ENCODE data around the gene PTPRM. TPM values are rescaled to one million over a fixed set of nuclear protein-coding genes. Genes with fewer than 3 reads are reported as not detected.
A peak's percentile ranks its signal among the peaks of the same experiment; 100 is the strongest.

Gene PTPRM
- total RNA-seq, 1 donor from 2014 or later, result 104 TPM

GRCh38 chr18:7760967-7761948 is 194.1 kb downstream of the PTPRM start:
- DNase-seq, result peak; percentile 52

GRCh38 chr18:7764405-7764804 is 197.3 kb downstream of the PTPRM start:
- DNase-seq, result no peak

- no peak for DNase-seq
These were observed 199.2 kb downstream of the PTPRM start for GRCh38 chr18:7766346-7766745.

- no peak for DNase-seq
These were observed 199.7 kb downstream of the PTPRM start for GRCh38 chr18:7766817-7767216.

GRCh38 chr18:7770908-7771307 is 203.8 kb downstream of the PTPRM start:
- no peak for DNase-seq

- DNase-seq, result no peak
These were observed 205.4 kb downstream of the PTPRM start for GRCh38 chr18:7772510-7772888.

- DNase-seq, result no peak
These were observed 205.8 kb downstream of the PTPRM start for GRCh38 chr18:7772951-7773350.

- no peak for DNase-seq
These were observed 208.0 kb downstream of the PTPRM start for GRCh38 chr18:7775128-7775527.

- DNase-seq, result no peak
These were observed 208.7 kb downstream of the PTPRM start for GRCh38 chr18:7775843-7776242.

- DNase-seq, result no peak
These were observed 211.1 kb downstream of the PTPRM start for GRCh38 chr18:7778181-7778580.

- DNase-seq, result no peak
These were observed 212.1 kb downstream of the PTPRM start for GRCh38 chr18:7779211-7779610.

- DNase-seq, result no peak
These were observed 217.1 kb downstream of the PTPRM start for GRCh38 chr18:7784171-7784570.

- no peak for DNase-seq
These were observed 219.5 kb downstream of the PTPRM start for GRCh38 chr18:7786569-7786968.

- DNase-seq, result no peak
These were observed 220.2 kb downstream of the PTPRM start for GRCh38 chr18:7787339-7787738.

- peak; percentile 72 for DNase-seq
These were observed 222.9 kb downstream of the PTPRM start for GRCh38 chr18:7789856-7790552.

GRCh38 chr18:7793100-7793499 is 226.0 kb downstream of the PTPRM start:
- DNase-seq, result no peak

GRCh38 chr18:7803956-7804469 is 236.9 kb downstream of the PTPRM start:
- DNase-seq, result no peak

GRCh38 chr18:7805096-7805495 is 238.0 kb downstream of the PTPRM start:
- no peak for DNase-seq

- DNase-seq, result no peak
These were observed 238.8 kb downstream of the PTPRM start for GRCh38 chr18:7805880-7806279.

- DNase-seq, result no peak
These were observed 240.9 kb downstream of the PTPRM start for GRCh38 chr18:7807936-7808453.

GRCh38 chr18:7808992-7809391 is 241.9 kb downstream of the PTPRM start:
- DNase-seq, result no peak

GRCh38 chr18:7809455-7809854 is 242.3 kb downstream of the PTPRM start:
- no peak for DNase-seq

- DNase-seq, result no peak
These were observed 242.9 kb downstream of the PTPRM start for GRCh38 chr18:7809978-7810377.
